RWPE2 (cell line): ENCODE measurements around the gene KSR1.
"Not testable (repeated sequence)": the region's sequence is repeated elsewhere in the genome, so short reads cannot be mapped to it uniquely, and the experiment has no call there.

Experiments
- ATAC-seq: fragments of 200-7000 bp; cut with Tn5 transposase; 3 replicates; pipeline ENCODE4 v1.9.1; 2021; ENCODE audit warnings: low read depth
- DNase-seq: peaks from one replicate; pipeline ENCODE4 v3.0.0-alpha.2; 2020; ENCODE audit warnings: low spot score
- H3K27ac ChIP-seq: fragments of 450-650 bp; 2 replicates; pipeline ENCODE4 v1.5.1; 2017; ENCODE audit warnings: mild to moderate bottlenecking; ENCODE audit not compliant: poor library complexity, severe bottlenecking
- H3K27me3 ChIP-seq: fragments of 250-450 bp; sonication (Bioruptor Pico); 2 replicates; pipeline ENCODE4 v1.5.1; 2021; ENCODE audit warnings: mild to moderate bottlenecking, moderate library complexity; ENCODE audit not compliant: insufficient read depth, poor library complexity, severe bottlenecking
- H3K36me3 ChIP-seq: fragments of 250-450 bp; sonication (Bioruptor Pico); 2 replicates; pipeline ENCODE4 v1.5.1; 2020; ENCODE audit warnings: low read depth, mild to moderate bottlenecking, moderate library complexity
- H3K4me1 ChIP-seq: fragments of 250-450 bp; sonication (Bioruptor Pico); 2 replicates; pipeline ENCODE4 v1.5.1; 2021; ENCODE audit warnings: mild to moderate bottlenecking, moderate library complexity; ENCODE audit not compliant: insufficient read depth, poor library complexity, severe bottlenecking
- H3K4me3 ChIP-seq: fragments of 250-450 bp; sonication (Bioruptor Pico); 2 replicates; pipeline ENCODE4 v1.5.1; 2021; ENCODE audit warnings: mild to moderate bottlenecking, moderate library complexity; ENCODE audit not compliant: severe bottlenecking
- H3K9me3 ChIP-seq: fragments of 250-450 bp; sonication (Bioruptor Pico); 2 replicates; pipeline ENCODE4 v1.5.1; 2021; ENCODE audit warnings: mild to moderate bottlenecking, moderate library complexity; ENCODE audit not compliant: severe bottlenecking
- CTCF ChIP-seq: fragments of 450-650 bp; IDR thresholded peaks from one replicate; pipeline ENCODE4 v1.5.1; 2017; ENCODE audit warnings: mild to moderate bottlenecking, moderate library complexity; ENCODE audit not compliant: poor library complexity, severe bottlenecking

The KSR1 gene

GRCh38 chr17:27624539-27624938 lies 168.3 kb downstream of the KSR1 start:
- Histone ChIP-seq H3K9me3 (no peaks in the 10 kb centered on the region), H3K4me3 (no peak overlapping the region), H3K36me3 (no peaks in the 10 kb centered on the region), H3K27ac (no peak overlapping the region), H3K27me3 (no peaks in the 10 kb centered on the region), H3K4me1 (no peaks in the 10 kb centered on the region)
- no peak for DNase-seq
- no peak for TF ChIP-seq CTCF
- no peak for ATAC-seq

- ATAC-seq: no peak
- Histone ChIP-seq H3K4me3 (no peak overlapping the region), H3K27ac (no peak overlapping the region), H3K27me3 (no peaks in the 10 kb centered on the region), H3K36me3 (no peaks in the 10 kb centered on the region), H3K4me1 (no peaks in the 10 kb centered on the region), H3K9me3 (no peaks in the 10 kb centered on the region)
- DNase-seq: no peak
- TF ChIP-seq CTCF: no peak
Measured at GRCh38 chr17:27625856-27626255, 169.6 kb downstream of the KSR1 start.

- DNase-seq: no peak
- Histone ChIP-seq H3K4me3 (no peak overlapping the region), H3K9me3 (no peaks in the 10 kb centered on the region), H3K4me1 (no peaks in the 10 kb centered on the region), H3K27me3 (no peaks in the 10 kb centered on the region), H3K36me3 (no peaks in the 10 kb centered on the region), H3K27ac (no peak overlapping the region)
- no peak for TF ChIP-seq CTCF
- no peak for ATAC-seq
Measured at GRCh38 chr17:27627514-27627913, 171.3 kb downstream of the KSR1 start.

GRCh38 chr17:27628376-27628775 lies 172.1 kb downstream of the KSR1 start:
- Histone ChIP-seq H3K4me1 (no peaks in the 10 kb centered on the region), H3K27me3 (no peaks in the 10 kb centered on the region), H3K36me3 (no peaks in the 10 kb centered on the region), H3K27ac (no peak overlapping the region), H3K9me3 (no peaks in the 10 kb centered on the region), H3K4me3 (no peak overlapping the region)
- DNase-seq: no peak
- ATAC-seq: no peak
- no peak for TF ChIP-seq CTCF

- H3K27me3 ChIP-seq, H3K27ac ChIP-seq, H3K4me1 ChIP-seq, H3K9me3 ChIP-seq, DNase-seq, H3K4me3 ChIP-seq, H3K36me3 ChIP-seq, ATAC-seq: not testable (repeated sequence)
Measured at GRCh38 chr17:27629260-27629659, 173.0 kb downstream of the KSR1 start.
